HS-5 (cell line): Measurements from ENCODE around the gene KIF1A.
"Not testable (repeated sequence)": the region's sequence is repeated elsewhere in the genome, so short reads cannot be mapped to it uniquely, and the experiment has no call there.

ENCODE experiments used
- DNase-seq: peaks from one replicate; pipeline ENCODE4 v3.0.0-alpha.2; 2012; ENCODE audit warnings: low read depth

Gene KIF1A

DNA sequence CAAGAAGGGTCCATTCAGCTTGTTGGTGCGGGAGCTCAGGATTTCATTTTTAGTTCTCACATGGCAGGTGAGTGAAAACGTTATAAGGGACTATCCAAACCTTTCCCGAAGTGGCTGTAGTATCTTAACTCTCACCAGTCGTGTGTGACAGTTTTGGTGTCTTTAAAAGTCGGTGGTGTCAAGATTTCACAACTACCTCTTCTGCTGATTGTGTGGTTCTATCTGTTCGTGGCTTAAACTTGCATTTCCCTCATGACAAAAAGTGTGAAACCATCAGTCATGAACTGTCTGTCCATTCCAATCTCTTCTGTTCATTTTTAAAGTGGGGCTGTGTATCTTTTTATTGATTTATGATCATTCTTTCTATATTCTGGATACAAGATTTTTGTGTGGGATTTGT lies 133.6 kb downstream of the KIF1A start:
- no peak for DNase-seq

DNA sequence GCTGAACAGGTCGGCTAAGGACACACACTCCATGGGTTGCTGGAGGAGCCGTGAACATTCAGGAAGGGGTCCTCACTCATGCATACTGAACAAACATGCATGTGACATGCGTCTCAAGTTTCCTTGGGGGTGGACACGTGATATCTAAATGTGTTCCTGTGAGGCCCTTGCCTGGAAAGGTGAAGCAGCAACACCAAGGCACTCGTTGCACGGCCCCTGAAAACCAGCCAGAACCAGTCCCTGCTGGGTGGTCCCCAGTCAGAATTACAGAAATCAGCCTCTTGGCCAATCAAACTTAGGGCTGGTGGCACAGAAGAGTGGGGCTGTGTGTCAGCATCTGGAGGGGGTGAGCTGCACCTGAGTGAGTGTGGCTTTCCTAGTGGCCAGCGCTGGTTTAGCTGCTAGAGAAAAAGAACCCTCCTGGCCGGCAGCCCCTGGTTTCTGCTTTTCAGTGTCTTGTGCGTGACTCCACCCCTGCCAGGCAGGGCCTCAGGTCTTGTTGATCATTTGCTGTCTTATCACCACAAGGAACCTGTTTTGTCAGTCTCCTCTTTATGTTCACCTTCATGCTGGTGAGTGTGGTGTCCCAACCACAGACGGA lies 134.1 kb downstream of the KIF1A start:
- no peak for DNase-seq

DNA sequence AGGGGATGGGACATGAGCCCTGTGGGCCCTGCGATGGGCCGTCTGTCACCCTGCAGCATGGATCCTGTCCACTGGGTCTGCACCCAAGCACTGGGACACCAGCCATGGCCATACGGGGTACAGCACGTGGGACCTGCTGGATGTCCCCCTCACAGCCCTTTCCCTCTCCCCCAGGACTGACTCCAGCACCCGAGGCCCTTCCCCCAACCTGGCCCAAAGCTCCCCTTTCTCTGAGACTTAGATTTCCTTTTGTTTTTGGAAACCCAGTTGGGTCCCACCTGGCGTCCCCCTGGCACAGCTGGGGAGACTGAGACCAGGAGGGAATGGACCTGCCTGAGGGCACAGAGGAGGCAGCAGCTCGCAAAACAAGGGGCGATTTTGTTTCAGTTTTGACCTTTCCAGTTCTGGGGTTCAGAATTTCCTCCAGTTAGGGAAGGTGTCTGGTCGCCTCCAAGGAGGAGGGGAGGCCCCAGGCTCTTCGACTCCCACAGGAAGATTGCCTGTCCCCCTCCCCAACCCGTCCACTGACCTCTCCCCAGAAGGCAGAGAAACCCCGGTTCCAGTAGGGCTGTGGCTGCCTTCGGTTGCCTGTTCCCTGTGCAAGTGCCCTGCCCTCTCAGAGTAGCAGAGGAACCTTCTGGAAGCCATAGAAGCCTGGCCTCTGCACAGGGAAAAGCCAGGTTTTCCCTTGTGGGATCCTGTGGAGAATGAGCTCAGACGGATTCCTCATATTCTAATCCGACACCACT lies 135.9 kb downstream of the KIF1A start:
- DNase-seq = not testable (repeated sequence)

DNA sequence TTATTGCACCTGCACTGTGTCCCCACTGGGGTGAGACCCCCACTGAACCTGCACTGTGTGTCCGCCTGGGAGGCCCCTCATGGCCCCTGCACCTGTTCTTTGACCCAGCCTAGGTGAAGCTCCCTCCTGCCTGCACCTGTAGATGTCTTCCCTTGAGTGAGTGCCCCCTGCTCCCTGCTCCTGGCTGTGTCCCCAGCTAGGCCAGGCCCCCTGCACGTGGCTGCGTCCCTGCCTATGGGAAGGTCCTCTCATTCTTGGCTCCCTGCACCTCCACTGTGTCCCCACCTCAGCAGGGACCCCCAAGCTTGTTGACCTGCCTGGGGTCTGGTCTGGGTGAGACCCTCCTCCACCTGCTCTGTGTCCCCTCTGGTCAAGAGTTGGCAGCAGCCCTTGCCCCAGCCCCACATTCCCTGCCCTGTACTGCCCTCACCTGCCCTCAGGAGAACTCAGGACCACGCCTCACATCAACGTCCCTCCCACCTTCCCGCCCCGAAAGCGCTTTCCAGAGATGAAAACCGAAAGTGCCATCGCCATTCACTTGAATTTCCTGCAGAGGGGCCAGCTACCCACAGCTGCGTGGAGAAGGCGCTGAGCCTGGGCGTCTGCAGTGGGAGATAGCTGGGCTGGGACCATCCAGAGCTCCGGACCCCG lies 136.6 kb downstream of the KIF1A start:
- not testable (repeated sequence) for DNase-seq

DNA sequence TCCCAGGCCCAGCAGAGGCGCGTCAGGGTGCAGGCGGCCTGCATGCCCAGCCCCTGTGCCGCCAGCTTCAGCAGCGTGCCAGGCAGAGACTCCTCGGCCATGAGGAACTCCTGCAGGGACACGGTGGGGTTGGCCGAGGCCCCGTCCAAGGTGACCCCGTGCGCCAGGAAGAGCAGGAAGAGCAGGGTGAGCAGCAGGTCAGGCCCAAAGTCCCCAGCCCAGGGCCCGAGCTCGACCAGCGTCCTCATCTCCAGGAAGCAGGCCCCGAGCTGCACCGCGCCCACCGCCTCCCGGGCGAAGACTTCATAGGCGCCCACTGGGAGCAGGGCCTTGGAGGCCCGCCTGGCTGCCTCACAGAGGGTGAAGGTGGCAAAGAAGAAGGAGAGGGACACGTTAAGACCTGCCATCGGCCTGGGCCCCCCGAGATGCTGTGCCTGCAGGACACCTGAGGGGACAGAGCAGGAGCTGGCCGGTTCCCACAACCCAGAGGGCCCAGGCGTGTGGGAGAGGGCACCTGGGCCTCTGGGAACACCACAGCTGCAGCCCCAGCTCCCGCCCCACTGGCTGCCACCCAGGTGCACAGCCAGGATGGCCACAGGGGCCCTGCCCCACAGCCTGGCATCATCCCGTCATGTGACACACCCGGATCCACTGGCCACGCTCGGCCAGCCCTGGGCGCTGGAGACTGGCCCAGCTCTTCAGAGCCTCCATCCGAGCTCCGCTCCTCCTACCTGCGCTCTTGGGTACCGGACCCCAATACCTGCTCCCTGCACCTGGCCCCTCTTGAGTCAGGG lies 137.4 kb downstream of the KIF1A start, which contains the start of gene AQP12B:
TSS of gene AQP12B (minus strand) at position 455 of the 794 bp plus-strand sequence. CDS start at position 407, 48 bp downstream.
- not testable (repeated sequence) for DNase-seq

DNA sequence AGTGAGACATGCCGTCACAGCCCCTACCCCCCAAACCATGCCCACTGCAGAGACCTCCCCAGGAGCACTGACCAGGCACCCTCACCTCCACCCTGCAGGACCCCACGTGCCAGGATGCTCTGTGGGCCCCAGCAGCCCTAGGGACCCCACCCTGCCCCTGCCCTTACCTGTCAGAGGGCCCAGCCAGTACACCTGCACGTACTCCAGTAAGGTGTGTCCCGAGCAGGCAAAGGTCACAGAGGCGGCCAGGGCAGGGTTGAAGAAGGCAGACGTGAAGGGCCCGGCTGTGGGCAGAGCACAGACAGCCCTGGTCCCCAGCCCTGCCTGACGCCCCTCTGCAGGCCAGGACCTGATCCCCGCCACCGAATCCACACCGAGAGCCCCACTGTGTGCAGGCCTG lies 139.8 kb downstream of the KIF1A start:
- DNase-seq = not testable (repeated sequence)

DNA sequence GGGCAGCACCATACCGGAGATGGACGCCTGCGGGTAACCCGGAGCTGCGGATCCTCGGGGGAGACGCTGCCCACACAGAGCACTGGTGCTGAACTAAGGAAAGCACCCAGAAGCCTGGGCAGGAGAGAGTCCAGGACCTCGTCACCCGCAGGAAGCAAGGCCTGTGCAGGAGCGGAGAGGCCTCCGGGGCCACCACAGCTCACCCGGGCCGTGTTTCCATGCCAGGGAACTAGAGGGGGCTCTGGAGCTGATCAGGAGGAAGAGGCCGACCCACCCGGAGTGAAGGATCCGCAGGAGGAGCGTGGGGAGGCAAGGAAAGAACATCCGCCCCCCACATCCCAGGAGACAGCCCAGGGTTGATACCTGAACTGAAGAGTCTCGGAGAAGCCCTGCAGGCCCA lies 141.1 kb downstream of the KIF1A start:
- not testable (repeated sequence) for DNase-seq

DNA sequence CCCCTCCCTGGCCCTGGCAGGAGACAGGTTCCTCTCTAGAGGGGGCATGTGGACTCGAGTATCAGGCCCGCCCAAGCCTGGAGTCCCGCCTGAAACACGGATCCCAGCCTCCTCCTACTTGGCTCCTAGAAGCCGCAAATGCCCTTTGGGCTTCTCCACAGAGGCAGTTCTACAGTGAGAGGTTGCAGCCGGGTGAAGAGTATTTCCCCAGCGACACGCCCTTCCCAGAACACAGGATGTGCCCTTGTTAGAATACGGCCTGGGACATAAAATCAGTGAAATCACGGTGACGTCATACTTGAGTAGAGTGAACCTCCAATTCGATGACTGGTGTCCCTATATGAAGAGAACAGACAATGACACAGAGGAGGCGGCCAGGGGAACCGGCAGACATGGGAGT lies 142.0 kb downstream of the KIF1A start:
- DNase-seq = not testable (repeated sequence)

DNA sequence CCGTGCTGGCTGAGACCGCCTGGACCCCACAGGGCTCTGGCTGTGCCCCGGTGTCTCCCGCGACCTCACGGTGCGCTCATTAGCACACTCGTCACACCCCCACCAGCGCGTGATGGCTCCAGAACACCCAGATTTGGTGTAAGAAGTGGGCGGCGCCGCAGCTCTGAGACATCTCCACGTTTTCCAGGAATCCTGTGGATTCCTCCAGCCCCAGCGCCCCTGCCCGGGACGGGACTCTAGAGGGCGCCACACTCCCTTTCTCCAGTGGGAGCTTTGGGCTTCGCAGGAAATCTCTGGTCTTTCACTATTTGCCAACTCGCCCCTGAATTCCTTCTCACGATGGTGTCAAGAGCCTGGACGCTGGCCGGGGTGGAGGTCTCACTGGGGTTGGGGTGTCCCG lies 144.7 kb downstream of the KIF1A start:
- DNase-seq = not testable (repeated sequence)

DNA sequence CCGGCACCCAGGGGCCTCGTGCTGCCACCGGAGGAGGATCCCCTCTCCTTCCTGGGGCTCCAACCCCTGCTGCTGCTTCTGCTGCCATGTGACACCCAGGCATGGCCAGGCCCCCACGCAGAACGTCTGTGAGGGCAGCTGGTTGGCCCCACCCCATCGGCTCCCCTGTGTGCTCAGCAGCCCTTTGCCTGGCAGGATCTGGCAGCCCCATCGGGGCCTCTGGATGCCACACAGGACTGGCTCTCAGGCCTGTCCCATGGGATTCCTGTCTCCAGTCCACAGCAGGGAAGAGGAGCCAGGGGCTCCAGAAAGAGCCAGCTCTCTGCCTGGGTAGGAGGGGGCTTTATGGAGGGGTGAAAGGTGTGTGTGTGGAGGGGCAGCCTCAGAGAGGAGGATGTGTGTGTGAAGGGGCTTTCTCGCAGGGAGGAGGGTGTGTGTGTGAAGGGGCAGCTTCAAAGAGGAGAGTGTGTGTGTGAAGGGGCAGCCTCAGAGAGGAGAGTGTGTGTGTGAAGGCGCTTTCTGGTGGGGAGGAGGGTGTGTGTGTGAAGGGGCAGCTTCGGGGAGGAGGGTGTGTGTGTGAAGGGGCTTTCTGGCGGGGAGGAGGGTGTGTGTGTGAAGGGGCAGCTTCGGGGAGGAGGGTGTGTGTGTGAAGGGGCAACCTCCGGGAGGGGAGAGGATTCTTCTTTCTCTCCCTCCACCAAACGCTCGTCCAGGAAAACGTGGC lies 145.4 kb downstream of the KIF1A start:
- not testable (repeated sequence) for DNase-seq

DNA sequence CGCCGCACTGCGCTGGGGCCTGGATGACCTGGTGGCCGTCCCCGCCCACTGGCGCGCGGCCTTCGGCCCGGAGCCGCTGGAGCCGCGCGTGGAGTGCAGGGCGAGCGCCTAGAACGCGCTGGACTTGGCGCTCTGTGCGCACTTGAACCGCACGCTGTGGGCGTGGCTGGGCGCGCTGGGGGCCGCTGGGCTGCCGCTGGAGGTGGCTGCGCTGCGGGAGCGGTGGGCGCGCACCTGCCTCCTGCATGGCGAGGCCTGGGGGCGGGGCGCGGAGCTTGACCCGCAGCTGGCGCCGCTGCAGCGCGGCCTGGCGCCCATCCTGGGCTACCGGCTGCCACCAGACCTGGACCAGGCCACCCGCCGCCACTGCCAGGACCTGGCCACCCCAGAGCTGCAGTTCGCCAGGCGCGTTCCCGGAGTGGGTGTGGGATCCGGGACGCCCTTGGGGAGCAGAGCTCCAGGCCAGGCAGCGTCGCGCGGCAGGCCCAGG lies 147.3 kb downstream of the KIF1A start:
- DNase-seq = no peak

DNA sequence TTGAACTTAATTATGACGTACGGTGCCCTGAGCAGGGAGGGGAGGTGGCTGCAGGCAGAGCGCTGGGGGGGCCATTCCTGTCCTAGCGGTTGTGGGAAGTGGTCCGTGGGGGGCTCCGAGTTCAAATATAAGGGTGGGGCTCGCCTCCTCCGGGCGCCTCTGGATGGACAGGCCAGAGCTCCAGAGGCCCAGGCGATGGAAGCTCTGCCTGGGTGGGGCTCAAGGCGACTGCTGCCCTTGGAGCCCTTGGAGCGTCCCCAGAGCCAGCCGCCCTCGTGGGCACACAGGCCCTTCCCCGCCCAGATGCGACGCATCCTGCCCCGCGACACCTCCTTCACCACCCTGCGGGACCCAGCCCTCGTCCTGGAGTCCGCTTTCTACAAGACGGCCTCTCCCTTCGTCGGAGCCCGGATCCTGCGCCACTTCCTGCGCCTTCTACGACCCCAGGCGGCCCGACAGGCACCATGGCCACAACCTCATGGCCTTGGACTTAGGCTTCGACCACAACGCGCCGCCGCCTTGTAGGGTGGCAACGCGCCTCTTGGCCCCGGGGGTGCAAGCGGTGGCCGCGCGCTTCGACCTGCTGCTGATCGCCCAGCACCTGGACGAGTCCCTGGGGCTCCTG lies 147.8 kb downstream of the KIF1A start:
- no peak for DNase-seq

DNA sequence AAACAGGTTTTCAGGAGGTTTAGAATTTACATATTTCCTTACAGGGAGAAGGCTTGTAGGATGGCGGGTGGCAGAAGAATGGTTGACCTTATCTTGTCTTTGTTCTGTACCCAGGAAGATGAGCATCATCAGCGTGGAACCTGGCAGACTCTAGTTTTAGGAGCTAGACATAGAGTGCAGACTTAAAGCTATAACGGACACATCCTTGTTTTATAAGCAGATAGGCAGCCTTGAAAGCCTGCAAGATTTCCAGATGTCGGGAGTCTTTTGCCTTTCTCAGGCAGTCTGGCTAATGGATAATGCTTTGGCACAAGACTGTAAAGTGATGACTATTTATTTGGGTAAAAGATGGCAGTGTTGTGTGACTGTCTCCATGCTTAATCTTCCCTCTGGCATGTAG lies 149.1 kb downstream of the KIF1A start:
- no peak for DNase-seq

DNA sequence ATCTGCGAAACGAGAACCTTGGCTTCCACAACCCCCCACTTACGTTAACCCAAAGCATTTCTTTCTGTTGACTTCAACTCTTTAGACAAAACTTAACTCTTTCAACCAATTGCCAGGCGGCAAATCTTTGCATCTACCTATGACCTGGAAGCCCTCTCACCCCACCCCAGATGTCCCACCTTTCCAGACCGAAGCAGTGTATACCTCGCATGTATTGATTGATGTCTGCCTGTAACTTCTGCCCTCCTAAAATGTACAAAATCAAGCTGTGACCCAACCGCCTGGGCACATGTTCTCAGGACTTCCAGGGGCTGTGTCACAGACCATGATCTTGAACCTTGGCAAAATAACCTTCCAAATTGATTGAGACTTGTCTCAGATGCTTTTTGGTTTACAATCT lies 149.6 kb downstream of the KIF1A start:
- no peak for DNase-seq

DNA sequence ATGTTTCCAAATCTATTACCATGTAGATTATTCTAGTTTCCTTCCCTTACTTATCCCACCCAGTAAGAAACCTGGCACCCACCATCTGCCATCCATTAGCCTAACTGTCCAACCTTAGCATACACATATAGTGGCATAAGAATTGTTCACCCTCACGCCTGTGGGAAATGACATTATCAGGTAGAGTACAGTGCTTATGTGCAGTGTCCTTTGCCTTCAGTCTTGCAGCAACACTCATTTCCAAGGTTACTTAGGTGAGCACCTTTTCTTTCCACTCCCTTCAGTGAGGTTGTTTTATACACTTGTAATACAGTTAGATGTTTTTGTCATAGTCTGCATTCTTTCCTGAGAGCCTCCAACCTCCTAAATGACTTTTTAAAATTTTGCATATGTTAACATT lies 155.4 kb downstream of the KIF1A start:
- DNase-seq = no peak
